ENCODE data around the gene TENM4.

- TF ChIP-seq TEAD4 (IDR thresholded peaks at IDR 0.05) = no peak
- TF ChIP-seq RAD21 (IDR thresholded peaks at IDR 0.05; ENCODE audit: low read depth) = no peak
- no peak for TF ChIP-seq YY1 (IDR thresholded peaks at IDR 0.05; ENCODE audit: low read depth)
These were observed 66.1 kb downstream of the TENM4 start for GRCh38 chr11:79374727-79375126.

Data from Ishikawa (cell line).